Stimulated activated CD8-positive, alpha-beta memory T cell treated with anti-CD3 and anti-CD28 coated beads, Interleukin-15, amount 100 ng/mL, for 1 hour (primary cell): ENCODE measurements around the gene ZNF263.

Experiments used
- DNase-seq: peaks from one replicate; pipeline ENCODE4 v3.0.0-alpha.2; 2020; ENCODE audit warnings: low read depth

The ZNF263 gene

GRCh38 chr16:3282730-3283542 lies at the start of gene ZNF263:
Gene ZNF263, plus strand, starts transcription at chr16:3283491. Its CDS starts 328 bp downstream, at chr16:3283819.
- peak; percentile 84 for DNase-seq

- no peak for DNase-seq
These were observed 48.8 kb upstream of the ZNF263 start for GRCh38 chr16:3234543-3234856.

DNA sequence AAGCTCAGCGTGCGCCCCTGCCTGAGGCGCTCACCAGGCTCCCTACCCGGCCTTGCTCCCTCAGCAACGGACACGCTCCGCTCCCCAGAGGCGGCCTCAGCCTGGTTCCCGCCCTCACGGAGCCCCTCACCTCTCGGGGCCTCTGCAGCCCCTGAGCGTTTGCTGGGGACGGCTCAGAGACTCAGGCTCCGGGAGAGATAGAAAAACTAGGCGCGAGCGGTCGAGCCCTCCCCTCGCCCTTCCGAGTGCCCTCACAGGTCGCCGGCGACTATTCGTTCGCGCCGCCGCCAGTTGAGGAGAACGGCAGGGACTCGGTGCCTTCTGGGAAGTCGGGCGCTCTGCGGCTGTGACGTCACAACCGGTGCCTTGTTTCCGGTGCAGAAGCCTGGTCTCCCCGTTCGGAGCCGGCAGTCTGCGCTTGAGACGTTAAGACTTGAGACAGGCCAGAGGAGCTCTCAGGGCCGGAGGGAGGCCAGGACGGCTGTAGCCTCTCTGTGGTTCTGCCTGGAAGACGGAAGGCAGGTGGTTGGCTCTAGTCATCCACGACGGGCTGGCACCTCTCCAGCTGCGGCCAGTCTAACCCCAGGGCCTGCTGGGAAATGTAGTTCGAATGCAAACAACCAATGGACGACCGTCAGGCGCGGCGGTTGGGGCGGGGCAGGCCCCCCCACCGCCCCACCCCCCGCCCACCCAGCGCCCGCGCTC lies 48.3 kb upstream of the ZNF263 start, which contains the start of gene ZNF200:
Gene ZNF200, minus strand, starts transcription at position 302 of the 705 bp plus-strand sequence. CDS start 1,403 bp downstream, outside the sequence.
- DNase-seq: peak; percentile 84

GRCh38 chr16:3235856-3236669 lies 47.2 kb upstream of the ZNF263 start:
- no peak for DNase-seq

DNA sequence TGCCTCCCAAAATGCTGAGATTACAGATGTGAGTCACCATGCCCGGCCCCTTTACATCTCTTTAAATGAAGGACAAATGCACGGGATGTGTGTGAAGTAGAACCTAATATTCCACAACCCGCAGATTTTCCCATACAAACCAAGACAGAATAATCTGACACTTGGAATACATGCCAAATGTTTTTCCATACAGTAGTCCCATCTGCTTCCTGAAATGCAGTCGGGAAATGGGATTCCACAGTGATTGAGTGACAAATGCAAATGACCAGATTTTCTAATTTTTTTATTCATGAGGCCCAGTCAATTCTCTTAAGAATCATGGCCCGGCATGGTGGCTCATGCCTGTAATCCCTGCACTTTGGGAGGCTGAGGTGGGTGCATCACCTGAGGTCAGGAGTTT lies 41.5 kb upstream of the ZNF263 start:
- no peak for DNase-seq

GRCh38 chr16:3242709-3243108 lies 40.6 kb upstream of the ZNF263 start:
- DNase-seq: no peak

GRCh38 chr16:3243882-3244281 lies 39.4 kb upstream of the ZNF263 start:
- no peak for DNase-seq

DNA sequence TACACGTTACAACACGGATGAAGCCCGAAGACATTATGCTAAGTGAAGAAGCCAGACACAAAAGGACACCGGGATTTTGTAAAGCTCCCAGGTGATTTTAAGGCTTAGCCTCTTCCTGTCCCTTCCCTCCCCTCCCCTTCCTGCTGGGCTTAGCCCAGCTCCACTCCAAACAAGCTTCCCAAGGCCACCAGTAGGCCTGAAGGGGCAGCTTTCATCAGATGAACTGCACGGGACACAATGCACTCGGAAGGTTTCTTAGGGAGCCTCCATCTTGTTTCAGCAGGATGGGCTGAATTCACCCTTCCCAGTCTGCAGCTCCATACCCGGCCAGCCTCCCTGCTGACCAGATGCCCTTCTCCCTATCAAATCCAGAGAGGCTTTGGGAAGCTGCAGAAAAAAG lies 37.3 kb upstream of the ZNF263 start:
- no peak for DNase-seq

GRCh38 chr16:3246876-3247275 lies 36.4 kb upstream of the ZNF263 start:
- DNase-seq: no peak

GRCh38 chr16:3248596-3248995 lies 34.7 kb upstream of the ZNF263 start:
- DNase-seq: no peak

DNA sequence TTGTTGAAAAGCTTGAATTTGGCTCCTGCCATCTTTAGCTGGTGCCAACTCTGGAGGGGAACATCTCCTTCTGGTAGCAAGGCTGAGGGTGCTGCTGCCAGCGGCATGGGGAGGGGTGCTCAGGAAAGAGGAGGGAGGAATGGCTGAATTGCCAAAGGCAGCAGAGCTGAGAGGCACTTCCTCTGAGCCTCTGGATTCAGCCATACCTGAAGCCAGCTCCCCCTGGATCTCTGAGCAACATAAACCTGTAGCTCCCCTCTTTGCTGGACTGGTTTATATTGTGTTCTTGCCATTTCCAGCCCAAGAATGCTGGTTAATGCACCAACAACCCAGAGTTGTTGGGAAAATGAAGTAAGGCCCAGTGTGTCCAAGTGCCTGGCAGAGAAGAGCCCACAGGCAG lies 34.3 kb upstream of the ZNF263 start:
- no peak for DNase-seq

- DNase-seq: no peak
These were observed 33.8 kb upstream of the ZNF263 start for GRCh38 chr16:3249451-3249850.

GRCh38 chr16:3252967-3253366 lies 30.3 kb upstream of the ZNF263 start:
- no peak for DNase-seq

- no peak for DNase-seq
These were observed 29.0 kb upstream of the ZNF263 start for GRCh38 chr16:3254309-3254708.

- DNase-seq: no peak
These were observed 27.0 kb upstream of the ZNF263 start, which contains the start of gene MEFV for GRCh38 chr16:3256146-3256865. Gene MEFV, minus strand, starts transcription at chr16:3256633. Its CDS starts 46 bp downstream, at chr16:3256587.

DNA sequence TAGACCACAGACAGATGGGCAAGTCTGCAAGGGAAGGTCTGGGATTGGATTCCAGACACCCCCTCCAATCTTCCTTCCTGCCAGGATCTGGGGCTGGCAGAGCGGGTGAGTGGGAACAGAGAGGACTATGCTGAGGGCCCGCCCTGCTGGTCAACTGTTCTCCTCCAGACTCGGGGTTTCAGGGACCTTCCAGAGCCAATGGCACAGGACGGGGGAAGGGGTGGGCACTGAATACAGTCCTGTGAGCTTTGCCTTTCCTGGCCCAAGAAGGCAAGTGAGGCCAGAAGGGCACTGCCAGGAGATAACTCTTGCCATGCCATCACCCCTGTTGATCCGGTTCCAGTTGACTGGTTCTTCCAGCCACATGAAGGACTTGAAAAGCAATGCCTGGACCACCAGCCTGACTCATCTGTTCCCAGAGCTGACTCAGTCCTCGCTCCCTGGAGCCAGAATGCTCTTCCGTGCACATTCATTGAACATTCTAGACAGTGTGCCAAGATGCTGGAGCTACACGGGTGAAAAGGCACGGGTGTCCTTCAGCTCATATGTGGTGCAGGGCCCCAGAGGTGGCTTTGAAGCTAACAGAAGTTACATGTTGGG lies 26.3 kb upstream of the ZNF263 start:
- DNase-seq: no peak

DNA sequence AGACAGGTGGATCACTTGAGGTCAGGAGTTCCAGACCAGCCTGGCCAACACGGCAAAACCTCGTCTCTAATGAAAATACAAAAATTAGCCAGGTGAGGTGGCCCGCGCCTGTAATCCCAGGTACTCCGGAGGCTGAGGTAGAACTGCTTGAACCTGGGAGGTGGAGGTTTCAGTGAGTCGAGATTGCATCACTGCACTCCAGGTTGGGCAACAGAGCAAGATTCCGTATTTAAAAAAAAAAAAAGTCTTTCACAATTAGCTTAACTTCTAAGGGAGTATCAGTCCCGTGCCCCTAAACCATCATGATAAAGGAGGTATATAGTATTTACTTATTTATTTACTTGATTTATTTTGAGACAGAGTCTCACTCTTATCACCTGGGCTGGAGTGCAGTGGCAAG lies 23.5 kb upstream of the ZNF263 start:
- DNase-seq: no peak

DNA sequence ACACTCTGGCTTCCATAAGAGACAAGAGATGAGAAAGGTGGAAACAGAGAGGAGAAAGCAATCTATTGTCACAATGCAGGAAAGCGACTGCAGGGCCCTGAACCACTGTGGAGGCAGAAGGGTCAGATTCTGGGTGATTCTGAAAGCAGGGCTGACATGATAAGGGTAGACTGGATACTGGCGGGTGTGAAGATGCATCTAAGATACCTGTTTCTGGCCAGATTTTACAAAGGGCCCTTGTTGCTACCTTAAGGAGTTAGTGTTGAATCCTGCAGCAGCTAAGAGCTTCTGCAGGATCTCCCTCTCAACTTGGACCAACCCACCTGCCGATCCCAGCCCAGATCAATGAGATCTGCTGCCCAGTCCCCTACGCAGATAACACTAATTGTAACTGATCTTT lies 20.8 kb upstream of the ZNF263 start:
- DNase-seq: no peak

- DNase-seq: peak; percentile 92
These were observed 18.9 kb upstream of the ZNF263 start for GRCh38 chr16:3264137-3265036.

GRCh38 chr16:3266873-3267537 lies 16.3 kb upstream of the ZNF263 start:
- no peak for DNase-seq
